GM21367 (cell line): ENCODE measurements around the gene FAT2.

ENCODE experiments used
- ATAC-seq: cut with Tn5 transposase; IDR thresholded peaks from one replicate; pipeline ENCODE4 v1.9.1; 2021; ENCODE audit not compliant: unreplicated experiment

The FAT2 gene

GRCh38 chr5:151557951-151558350, 33.2 kb downstream of the FAT2 start:
- no peak for ATAC-seq

GRCh38 chr5:151557466-151557865, 33.7 kb downstream of the FAT2 start:
- ATAC-seq = no peak

DNA sequence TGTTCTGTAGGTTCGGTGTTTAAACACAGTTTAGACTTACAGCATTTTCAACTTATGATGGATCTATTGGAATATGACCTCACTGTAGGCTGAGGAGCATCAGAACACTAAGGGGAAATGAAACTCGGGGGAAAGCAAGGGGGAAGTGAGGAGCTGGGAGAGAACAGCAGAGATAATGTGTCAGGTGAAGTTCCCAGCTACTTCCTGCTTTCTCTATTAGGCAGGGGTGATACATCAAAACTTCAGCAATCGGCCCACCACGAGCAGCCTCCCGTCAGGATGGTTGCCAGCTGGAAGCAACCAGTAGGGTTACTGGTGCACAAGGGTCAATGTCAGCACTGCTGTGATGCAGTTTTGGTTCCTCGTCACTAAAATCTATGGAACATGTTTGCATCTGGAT, 34.3 kb downstream of the FAT2 start:
- ATAC-seq = no peak

DNA sequence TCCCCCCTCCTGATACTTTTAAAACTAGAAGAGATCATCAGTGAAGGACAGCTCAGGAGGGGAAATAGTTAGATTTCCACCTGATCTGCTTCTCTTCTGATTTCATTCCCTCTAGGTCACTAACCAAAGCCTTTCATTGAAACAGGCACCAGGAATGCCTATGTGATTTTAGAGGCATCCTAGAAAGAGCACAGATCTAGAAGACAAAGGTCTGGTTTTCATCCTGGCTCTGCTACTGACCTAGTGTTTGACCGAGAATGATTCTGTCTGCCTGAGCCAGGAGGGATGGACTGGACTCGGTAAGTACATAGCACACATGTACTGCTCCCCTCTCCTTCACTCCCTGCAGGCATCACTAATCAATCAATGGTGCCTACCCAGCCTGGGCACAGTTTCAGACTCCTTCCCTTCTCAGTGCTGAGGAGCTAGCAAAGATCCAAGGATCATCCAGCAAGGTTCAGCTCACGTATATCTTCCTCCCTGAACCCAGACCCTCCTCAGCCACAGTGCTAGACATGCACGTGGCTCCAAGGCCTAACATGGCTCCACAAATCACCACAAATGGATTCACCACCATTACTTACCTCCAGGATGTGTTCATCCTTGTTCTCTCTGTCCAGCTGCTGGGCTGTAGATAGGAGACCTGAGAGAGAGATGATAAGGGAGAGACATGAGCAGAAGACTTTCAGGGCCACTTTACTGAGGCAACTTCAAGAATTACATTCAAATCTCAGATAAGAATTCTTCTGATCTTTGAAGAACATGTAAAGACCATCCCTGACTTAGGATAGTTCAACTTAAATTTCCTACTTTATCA, 35.2 kb downstream of the FAT2 start:
- no peak for ATAC-seq

- no peak for ATAC-seq
Observed at GRCh38 chr5:151553695-151554094, 37.4 kb downstream of the FAT2 start.

- ATAC-seq = no peak
Observed at GRCh38 chr5:151553130-151553670, 37.9 kb downstream of the FAT2 start.

DNA sequence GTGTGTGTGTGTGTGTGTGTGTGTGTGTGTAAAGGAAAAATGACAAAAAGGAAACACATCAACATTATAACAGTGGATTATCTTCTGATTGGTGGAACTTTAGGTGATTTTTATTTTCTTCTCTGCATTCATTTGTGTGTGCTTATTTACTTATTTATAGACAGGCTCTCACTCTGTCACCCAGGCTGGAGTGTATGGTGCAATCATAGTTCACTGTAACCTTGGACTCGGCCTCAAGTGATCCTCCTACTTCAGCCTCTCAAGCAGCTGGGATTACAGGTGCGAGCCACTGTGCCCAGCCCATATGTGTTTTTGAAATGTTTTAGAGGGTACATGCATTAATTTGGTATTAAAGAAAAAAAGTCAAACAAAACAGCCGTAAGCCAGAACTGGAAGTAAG, 39.1 kb downstream of the FAT2 start:
- ATAC-seq = no peak

GRCh38 chr5:151550146-151550545, 41.0 kb downstream of the FAT2 start:
- ATAC-seq = no peak

DNA sequence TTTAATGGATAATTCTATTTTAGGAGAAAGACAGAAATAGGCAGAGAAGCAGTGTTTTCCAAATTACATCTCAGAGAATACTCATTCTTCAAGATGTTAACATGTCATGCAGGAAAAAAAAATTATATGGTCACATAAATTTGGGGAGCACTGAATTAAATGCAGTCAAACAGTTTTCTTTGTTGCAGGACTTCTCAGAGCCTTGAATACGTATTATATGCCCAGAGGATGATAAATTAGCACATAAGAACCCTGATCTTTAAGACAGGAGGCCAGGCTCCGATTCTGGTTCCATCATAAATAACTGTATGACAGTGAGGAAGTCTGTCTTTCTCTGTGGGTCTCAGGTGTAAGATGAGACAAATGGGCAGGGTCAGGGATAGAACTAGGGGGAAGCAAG, 41.4 kb downstream of the FAT2 start:
- no peak for ATAC-seq

DNA sequence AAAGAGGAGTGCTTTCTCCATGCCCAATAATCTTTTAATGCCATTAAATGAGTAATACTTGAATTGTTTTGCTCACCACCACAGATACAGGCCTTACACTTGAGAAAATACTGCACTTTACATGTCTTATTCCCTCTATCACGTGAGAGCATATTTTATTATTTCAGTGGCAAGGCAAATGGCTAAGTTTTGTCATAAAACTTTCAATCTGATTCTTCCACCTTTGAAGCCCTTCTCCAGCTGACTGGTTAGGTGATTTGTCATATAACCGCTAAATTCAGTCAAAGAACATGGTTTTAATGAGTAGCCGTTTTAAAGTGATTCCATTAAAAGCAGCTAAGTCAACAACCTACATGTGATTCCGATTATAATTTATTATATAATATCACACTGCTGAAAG, 43.8 kb downstream of the FAT2 start:
- no peak for ATAC-seq

GRCh38 chr5:151541571-151541970, 49.6 kb downstream of the FAT2 start:
- ATAC-seq = no peak
